Stimulated activated CD4-positive, alpha-beta T cell treated with anti-CD3 and anti-CD28 coated beads, Interleukin-2, amount 100 ng/mL, for 48 hours (primary cell): ENCODE results near the gene OR8B12.
"Not testable (repeated sequence)": the region's sequence is repeated elsewhere in the genome, so short reads cannot be mapped to it uniquely, and the experiment has no call there.

Experiments used
- DNase-seq, 2 donors: peaks; one replicate each; pipeline ENCODE4 v3.0.0-alpha.2; 2020

OR8B12 gene

DNA sequence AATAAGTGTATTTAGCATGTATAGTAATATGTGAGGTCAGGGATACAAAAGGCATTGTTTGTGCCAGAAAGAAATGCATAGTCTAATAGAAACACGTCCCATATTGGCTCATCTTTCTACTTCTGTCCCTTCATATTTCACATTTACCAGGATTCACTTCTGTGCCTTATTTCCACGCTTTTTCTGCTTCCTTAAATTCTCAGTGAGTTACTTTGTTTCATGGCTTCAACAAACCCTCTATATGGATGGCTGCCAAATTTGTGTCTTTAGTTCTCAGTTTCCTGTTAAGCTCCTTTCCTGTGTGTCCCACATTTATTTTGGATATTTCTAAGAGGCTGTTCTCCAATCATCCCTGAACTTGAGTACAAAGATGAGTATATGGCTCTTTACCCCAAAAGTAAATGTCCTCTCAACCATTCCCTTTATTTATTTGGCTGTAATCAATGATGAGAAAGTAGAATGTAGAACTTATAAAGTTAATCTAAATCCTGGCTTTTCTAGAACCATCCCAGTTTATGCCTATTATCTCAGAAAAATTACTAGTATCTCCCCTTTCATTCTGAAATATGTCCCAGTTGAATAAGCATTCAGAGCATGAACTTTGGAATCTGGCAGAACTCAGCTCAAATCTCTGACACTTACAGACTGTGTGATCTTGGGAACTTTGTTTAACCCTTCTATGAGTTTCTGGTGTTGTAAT lies 23.5 kb downstream of the OR8B12 start:
- no peak for DNase-seq

DNA sequence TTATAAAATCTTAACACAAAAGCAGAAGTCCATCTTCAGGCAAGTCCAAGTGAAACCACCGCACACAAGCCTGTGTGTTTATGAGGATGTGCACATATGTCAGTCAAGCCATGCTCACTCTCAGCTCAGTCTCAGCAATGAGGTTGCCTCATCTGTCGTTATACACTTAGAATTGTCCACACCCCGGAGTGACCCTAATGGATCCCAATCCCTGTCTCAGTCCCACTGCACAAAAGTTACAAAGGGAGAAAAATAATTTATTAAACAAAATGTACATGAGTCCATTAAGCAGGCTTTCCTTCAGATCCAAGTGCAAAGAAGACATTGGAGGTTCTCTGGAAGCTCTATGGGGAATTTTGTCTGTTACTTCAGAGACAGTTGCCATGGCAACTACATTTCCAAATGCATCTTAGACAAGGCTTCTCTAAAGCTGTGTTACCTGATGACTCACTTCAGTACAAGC lies 24.4 kb downstream of the OR8B12 start:
- DNase-seq, result no peak

DNA sequence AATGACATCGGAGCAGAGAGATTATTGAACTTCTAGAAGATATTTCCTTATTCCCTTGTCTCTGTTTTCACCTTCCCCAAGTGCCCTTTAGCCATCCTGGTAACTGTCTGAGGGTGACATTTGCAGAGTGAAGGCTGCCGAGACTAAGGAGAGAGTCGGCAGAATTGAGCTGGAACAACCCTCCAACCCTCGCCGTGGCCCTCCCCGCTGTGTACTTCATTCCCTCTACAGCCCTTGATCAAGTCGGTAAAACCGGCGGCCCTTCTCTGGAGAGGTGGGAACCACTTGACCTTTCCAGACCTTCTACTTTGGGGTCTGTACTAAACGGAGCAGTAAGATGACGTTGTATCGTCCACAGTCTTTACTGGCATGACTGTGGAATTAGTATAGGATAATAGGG lies 26.1 kb downstream of the OR8B12 start:
- DNase-seq, result no peak

DNA sequence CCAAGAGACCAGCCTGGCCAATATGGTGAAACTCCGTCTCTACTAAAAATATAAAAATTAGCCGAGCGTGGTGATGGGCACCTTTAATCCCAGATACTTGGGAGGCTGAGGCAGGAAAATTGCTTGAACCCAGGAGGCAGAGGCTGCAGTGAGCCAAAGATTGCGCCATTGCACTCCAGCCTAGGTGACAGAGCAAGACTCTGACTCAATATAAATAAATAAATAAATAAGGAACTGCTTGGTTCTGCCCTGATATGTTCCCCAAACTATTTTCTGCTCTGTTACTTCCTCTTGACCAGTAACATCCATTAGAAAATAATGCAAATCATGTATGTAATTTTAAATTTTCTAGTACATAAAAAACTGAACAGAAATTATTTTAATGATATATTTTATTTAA lies 28.8 kb downstream of the OR8B12 start:
- not testable (repeated sequence) for DNase-seq

DNA sequence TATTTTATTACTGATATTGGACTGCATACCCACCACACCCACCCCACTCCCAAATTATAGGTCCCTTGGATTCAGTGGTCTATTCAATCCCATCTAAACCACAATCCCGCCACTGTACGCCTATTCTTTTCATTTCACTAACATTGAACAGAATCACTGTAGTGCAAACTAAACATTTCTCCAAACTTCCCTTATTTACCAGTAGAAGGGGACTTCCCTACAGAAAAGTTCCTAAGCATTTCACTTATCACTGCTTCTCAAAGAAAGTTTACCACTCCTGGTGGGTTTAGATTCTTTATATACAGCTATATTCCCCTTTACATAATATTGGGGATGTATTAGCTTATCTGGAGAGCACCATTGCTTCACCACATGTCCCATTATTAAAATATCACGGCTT lies 29.3 kb downstream of the OR8B12 start:
- no peak for DNase-seq

DNA sequence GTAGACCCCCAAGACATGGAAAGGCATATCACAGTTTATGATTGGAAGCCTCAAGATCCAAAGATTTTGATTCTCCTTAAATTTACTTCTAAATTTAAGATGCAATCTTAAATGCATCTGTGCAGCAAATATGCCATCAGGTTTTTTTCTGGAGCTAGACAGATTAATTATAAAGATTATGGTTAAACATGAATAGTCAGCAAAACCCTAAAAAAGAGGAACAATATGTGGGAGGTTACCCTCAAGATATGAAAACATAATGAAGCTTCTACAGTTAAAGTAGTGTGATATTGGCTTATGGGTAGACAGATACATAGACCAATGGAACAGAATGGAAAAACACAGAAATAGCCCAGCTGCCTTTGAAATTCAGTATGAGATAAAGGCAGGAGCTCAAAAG lies 31.7 kb downstream of the OR8B12 start:
- no peak for DNase-seq

DNA sequence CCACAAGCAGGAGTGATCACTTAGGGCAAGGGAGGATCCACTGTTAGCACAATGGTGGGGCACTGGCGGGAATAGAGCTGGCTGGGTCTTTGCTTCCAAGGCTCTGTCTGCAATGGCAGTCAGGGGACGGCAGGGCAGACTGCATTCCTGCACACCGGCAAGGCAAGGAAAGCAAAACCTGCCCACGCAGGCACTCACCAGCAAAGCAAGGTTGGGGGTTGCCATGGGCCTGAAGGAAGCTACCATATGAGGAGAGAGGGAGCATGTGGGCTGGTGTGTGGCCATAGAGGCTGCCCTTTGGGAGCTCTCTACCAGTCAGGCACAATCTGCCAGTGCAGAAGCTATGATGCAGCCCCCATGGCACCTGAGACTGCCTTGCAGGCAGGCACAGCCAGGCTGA lies 33.2 kb downstream of the OR8B12 start:
- DNase-seq, result no peak

DNA sequence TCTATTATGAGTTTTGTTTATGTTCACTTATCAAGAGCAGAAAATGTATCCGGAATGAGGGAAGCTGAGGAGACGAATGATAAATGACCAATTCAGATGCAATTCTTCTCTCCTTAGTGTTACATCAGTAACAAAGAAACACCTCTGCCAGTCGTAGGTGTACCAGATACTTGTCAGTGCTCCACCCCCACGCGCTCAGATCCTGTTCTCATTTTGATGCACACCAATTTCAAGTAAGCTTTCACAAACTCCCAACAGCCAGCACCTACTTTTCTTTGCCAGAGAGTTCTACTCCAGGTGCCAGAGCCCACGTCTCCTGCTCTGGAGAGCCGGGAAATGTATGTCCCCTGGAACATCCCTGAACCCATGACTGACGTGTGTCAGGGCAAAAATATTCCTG lies 43.7 kb downstream of the OR8B12 start:
- no peak for DNase-seq

DNA sequence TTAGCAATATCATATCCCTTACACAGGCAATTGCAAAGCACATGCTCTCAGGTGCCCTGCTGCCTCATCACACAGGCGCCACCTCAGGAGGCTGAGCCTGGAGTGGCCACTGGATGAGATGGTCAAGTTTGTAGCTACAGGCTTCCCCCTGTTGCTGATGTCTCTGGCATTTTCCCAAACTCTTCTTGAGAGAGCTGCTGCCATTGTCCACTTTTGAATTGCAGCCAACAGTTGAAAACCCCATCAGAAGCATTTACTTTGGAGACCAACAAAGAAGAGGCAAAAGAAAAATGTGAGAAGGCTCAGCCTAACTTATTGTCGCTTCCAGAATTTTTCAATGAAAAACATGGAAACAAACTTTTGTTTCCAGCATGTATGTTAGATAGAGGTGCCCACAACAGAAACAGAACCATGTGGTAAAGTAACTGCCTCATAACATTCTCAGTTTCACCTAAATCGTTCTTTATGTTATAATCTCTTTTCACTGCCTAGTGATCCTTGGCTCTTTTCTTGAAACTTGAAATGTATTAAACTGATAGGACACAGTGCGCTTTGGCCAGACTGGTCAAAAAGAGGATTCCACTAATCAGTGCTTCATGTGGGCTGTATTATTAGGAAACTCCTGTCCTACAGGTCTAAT lies 50.3 kb downstream of the OR8B12 start:
- no peak for DNase-seq
